Stomach (tissue), 4 donors: ENCODE results near the gene GLRA3.

Experiments used
- POLR2A ChIP-seq, 4 donors: fragments of 450-650 bp; IDR thresholded peaks; one replicate each; pipeline ENCODE4 v1.6.1; 2016; ENCODE audit warnings: antibody characterized with exemption in 4 of 4, control low read depth in 2 of 4, mild to moderate bottlenecking in 1 of 4, moderate library complexity in 1 of 4
- TF ChIP-seq, protein P1 (sequence below), 7 experiments: fragments of 450-650 bp in 4 of 7; fragments of 200-600 bp in 3 of 7; sonication (generic) in 3 of 7; IDR thresholded peaks; one replicate each; pipeline ENCODE4 v1.5.1; 2016 to 2019; ENCODE audit warnings: antibody characterized with exemption in 7 of 7, control low read depth in 2 of 7, mild to moderate bottlenecking in 1 of 7

DNA sequence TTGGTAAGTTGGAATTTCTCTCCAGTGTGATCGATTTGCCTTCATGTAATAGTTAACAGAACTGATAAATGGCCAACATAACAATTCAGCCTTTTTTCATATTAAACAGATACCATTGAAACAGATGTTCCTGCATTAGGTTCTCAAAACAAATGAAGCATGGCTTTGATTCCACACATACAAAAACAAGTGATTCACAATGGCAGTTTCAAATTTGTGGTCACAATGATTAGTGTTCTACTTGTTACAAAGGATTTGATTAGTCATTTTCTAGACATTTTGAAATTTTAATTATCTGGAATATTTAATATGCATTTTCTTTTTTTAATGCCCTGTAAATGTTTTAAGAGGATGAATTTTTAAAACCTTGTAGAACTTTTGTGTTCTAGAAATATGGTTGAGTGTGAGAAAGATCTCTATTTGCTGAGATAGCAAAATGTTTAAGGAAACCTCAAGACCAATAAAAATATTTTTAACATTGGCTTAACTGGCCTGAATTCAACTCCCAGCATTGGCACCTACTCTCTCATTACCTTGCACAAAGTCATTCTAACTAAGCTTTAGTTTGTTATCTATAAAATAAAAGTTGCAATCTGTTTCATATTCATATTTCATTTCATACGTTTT is 18.9 kb upstream of the GLRA3 start:
- TF ChIP-seq, protein P1, sequence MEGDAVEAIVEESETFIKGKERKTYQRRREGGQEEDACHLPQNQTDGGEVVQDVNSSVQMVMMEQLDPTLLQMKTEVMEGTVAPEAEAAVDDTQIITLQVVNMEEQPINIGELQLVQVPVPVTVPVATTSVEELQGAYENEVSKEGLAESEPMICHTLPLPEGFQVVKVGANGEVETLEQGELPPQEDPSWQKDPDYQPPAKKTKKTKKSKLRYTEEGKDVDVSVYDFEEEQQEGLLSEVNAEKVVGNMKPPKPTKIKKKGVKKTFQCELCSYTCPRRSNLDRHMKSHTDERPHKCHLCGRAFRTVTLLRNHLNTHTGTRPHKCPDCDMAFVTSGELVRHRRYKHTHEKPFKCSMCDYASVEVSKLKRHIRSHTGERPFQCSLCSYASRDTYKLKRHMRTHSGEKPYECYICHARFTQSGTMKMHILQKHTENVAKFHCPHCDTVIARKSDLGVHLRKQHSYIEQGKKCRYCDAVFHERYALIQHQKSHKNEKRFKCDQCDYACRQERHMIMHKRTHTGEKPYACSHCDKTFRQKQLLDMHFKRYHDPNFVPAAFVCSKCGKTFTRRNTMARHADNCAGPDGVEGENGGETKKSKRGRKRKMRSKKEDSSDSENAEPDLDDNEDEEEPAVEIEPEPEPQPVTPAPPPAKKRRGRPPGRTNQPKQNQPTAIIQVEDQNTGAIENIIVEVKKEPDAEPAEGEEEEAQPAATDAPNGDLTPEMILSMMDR (IDR thresholded peaks at IDR 0.05), result no peak
- TF ChIP-seq POLR2A (IDR thresholded peaks at IDR 0.05), result no peak
